HL-60/S4 (cell line): Measurements from ENCODE around the gene CPSF4.

Experiments used
- in situ Hi-C: fragments of 300-500 bp; cut with MboI; formaldehyde crosslinking; loops from 2 replicates; pipeline ENCODE4 v1.14.3; 2022; ENCODE audit warnings: low sequenced_read_pairs

Gene CPSF4

DNA sequence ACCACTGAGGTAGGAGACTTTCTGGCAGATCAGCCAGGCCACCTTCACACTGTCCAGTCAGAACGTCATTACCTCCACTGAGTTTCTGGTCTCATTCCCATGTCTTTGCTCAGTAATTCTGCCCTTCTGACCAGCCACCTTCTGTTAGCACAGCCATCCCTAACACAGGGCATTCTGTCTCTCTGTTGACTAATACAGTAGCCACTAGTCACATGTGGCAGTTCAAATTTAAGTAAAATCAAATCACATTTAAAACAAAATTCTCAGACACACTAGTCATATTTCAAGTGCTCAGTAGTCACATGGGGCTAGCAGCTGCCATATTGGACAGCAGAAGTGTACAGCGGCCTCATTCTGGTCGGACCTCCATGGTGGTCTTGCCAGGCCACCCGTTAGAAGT lies 7.4 kb downstream of the CPSF4 start:
- in situ Hi-C loops: no loop called here

DNA sequence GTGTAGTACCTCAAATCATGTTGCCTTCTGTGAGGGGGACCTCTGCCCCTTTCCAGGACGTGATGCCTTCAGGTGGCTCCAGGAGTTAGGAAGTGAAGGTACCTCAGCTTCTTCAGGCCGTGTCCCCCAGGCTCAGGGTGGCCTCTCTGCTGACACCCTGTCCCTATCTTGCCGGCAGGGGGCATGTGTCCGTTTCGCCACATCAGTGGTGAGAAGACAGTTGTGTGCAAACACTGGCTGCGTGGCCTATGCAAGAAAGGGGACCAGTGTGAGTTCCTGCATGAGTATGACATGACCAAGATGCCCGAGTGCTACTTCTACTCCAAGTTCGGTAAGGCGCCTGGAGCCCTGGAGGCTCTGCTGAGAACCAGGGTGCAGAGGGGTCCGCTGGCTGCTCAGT lies 9.2 kb downstream of the CPSF4 start:
- in situ Hi-C loops: no loop called here

GRCh38 chr7:99448855-99449254 lies 10.1 kb downstream of the CPSF4 start:
- in situ Hi-C loops: no loop called here

DNA sequence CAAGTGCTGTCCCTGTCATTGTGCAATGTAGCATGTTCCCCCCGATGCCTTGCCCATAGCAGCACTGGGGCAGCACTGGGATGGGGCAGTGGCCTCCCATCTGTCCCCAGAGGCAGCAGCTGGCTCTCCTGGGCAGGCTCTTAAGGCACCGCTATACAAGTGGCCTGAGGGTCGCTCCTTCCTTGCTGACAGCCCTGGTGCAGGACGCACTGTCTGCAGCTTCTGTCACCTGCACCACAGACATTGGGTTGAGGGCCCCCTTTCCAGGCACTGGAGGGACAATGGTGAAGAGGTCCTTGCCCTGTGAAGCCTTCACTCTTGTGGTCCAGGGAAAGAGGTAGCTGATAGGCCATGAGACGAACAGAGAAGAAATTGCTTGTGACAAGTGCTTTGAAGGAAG lies 10.6 kb downstream of the CPSF4 start:
- in situ Hi-C loops: no loop called here

- in situ Hi-C loops: no loop called here
Observed at GRCh38 chr7:99451936-99452335, 13.2 kb downstream of the CPSF4 start.

DNA sequence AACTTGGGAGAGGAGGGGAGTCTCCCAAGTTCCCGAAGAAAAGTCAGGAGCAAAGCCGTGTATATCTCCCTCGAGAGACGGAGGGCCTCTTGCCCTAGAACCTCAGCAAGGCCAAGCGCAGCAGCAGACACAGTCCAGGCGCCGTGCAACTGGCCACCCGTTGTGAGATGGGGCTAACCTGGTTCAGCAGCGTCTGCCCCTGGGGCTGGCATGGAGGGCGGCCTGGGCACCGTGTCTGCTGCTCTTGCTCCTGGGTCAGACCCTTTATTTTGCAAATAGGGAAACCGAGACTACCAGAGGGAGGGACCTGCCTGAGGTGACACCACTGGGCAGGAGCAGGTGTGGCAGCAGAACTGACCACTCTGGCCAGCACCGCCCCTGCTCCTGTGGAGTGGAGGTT lies 13.8 kb downstream of the CPSF4 start:
- in situ Hi-C loops: no loop called here

DNA sequence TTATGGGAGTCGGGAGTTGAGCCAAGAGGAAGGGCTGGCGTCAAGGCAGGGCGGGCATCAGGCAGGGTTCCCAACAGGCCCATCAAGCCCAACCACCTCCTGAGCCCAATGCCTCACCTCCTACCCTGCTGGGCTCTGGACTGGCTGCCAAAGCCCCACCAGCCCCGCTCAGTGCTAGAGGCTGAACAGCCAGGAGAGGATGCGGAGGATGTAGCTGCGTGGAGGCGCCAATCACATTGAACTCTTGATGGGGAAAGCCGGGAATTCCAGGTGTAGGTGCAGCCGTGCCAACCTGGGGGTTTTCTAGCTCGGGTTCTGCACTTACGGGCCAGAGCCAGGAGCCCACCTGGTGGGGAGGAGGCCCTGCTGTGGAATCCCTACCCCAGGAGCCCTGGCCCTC lies 14.4 kb downstream of the CPSF4 start:
- in situ Hi-C loops: no loop called here

GRCh38 chr7:99455874-99456273 lies 17.1 kb downstream of the CPSF4 start:
- in situ Hi-C loops: no loop called here

DNA sequence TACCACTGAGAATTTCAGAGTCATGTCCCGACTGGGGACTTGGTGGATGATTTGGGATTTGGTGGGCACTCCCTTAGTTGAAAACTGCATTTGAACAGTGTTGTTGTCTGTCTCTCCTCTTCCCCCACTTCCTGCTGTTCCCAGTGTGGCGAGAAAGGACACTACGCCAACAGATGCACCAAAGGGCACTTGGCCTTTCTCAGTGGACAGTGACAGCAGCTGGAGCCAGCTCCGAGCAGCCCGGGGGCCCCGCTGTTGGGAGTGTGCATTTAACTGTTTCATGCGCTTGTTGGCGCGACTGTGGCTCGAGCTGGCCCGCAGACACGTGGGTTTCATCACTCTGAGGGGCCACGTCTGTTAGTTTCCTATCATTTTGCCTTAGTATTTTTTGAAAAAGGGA lies 17.5 kb downstream of the CPSF4 start:
- in situ Hi-C loops: no loop called here

DNA sequence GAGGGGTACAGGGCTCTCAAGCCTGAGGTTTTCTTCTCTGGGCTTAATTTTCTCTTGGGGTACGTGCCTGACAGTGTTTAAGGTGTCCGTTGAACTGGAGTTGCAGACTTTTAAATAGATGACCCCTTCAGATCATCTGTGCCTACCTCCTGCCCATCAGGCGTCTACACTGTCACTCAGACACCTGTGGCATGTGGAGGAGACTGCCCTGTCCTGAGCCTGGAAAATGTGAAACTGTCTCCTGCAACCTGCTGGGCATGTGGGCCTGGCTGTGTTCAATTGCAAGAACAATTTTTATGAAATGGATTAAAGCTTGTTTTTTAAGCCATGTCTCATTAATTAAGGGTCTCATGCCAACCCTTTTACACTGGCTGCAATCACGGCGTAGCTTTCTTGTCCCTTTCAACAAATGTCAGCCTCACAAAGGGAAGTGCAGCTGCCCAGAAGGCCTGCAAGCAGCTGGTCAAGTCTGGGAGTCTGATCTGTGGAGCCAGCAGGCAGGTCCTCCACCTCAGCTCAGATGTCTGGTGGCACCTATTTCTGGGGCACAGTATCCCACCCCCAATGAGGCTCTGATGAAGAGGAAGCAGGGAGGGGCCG lies 18.4 kb downstream of the CPSF4 start:
- in situ Hi-C loops: no loop called here

DNA sequence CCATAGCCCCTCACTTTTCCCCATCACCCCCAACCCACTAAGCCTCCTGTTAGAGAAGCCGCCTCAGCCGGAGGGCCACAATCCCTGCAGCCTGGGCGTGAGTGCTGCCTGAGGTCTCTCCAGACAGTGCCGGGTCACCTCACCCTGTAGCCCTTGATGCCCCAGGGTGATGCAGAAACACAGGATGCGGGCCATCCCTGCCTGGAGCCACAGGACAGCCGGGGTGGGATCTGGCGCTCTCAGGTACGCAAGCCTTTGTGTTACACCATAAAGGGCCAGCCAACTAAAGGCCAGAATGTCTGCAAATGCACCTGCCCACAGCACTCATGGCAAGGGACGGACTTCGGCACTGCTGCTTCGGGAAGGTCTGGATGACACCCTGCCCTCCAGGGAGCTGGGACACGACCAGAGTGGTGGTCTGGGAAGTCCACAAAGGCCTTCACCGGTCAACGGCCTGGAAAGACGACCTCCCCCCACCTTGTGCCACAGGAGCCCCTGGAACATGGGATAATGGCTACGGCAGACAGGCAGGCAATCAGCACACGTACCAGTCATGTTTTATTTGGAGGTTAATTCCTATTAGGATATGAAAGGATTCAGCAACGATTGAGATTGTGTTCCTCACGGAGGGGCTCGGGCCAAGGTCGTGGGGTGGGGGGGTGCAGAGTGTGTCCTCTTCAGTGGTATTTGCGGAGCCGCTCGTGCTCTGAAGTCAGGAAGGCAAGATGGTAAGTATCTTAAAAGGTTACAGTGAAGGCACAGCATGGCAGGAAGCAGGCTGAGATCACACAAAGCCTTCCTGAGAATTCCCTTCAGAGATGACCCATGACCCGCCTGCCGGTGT lies 19.1 kb downstream of the CPSF4 start:
- in situ Hi-C loops: no loop called here

DNA sequence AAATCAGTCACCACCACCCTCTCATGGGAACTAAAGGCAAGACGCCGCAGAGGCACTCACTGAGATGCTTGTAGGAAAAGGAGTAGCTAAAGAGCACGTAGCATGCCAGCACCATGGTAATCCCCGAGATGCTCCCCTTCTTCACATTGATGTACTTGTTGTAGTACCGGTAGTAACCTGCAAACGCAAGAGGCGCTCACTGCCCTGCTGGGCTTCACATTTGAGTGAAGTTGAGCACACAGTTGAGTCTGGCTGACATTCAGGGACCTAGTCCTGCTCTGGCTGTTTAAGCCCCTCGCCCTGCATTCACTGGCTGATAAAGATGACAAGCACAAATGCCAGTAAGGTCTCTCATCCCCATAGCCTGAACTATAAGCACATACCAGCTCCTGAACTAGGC lies 20.3 kb downstream of the CPSF4 start:
- in situ Hi-C loops: no loop called here

GRCh38 chr7:99460651-99461050 lies 21.9 kb downstream of the CPSF4 start:
- in situ Hi-C loops: no loop called here

DNA sequence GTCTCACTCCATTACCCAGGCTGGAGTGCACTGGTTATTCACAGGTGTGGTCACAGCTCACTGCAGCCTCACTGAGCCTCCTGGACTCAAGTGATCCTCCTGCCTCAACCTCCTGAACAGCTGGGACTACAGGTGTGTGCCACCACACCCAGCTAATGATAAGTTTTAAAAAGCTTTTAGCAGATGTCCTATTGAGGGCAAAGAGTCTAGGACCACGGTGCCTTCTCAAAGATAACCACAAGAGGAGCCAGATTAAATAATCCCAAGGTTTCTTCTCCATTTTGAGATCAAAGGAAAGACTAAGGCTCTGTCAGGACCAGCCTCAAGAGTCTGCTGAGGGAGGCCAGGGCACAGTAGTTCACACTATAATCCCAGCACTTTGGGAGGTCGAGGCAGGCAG lies 22.5 kb downstream of the CPSF4 start:
- in situ Hi-C loops: no loop called here

- in situ Hi-C loops: no loop called here
Observed at GRCh38 chr7:99465421-99465768, 26.7 kb downstream of the CPSF4 start.

DNA sequence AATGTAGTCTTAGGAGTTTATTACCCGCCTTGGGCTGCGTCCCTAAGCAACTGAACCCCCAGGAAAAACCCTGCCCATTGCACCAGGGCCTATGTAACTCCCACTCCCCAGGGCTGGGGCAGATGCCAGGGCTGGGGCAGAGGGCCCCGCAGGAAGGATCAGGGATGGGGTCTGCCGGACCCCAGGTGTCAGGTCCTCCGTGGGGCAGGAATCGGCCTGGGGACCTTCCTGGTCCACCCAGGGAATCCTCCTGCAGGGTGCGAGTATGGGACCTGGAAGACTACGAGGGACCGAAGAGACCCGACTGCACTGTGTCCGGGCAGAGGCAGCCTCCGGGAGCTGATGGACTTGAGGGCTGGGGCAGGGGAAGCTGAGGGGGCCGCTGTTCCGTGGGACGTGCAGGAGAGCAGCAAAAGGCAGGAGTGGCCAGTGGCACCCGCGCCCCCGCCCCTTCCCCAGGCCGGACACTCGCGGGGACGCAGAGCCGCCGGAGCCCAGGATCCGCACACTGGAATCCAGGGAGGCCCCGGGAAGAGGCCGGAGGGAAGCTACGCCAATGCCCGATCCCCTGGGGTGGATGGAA lies 29.7 kb downstream of the CPSF4 start:
- in situ Hi-C loops: no loop called here

- in situ Hi-C loops: no loop called here
Observed at GRCh38 chr7:99469381-99470065, 30.8 kb downstream of the CPSF4 start.

- in situ Hi-C loops: no loop called here
Observed at GRCh38 chr7:99472561-99473314, 34.0 kb downstream of the CPSF4 start, which contains the start of gene ZNF789. ZNF789 (plus strand) TSS chr7:99472890; CDS start chr7:99476457, 3,567 bp downstream.

- in situ Hi-C loops: no loop called here
Observed at GRCh38 chr7:99473315-99473596, 34.5 kb downstream of the CPSF4 start.

DNA sequence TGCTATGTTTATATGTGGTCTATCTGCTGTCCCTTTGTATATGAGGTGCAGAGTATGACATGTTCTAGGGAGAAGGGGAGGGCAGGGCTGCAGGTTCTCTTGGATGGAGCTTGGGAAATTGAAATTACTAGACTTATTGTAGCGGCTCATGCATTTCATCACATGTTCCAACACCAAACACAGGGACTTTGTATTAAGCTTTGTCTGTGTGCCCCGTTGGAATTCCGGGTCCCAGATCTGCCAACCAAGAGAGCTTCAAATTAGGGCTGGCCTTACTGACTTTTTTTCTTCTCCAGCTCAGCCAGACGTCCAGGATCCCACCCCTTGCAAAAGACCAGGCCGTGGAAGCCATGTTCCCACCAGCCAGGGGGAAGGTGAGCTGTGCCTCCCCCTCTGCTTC lies 37.4 kb downstream of the CPSF4 start:
- in situ Hi-C loops: no loop called here
